Iris pigment epithelial cell (primary cell): ENCODE data around the gene DDX46.
A peak's percentile ranks its signal among the peaks of the same experiment; 100 is the strongest.
"Not testable (repeated sequence)": the region's sequence is repeated elsewhere in the genome, so short reads cannot be mapped to it uniquely, and the experiment has no call there.

Source experiments
- DNase-seq: peaks from one replicate; pipeline ENCODE4 v3.0.0-alpha.2; 2011; ENCODE audit warnings: low read depth

Gene DDX46

GRCh38 chr5:134784946-134785620 lies 26.5 kb downstream of the DDX46 start:
- DNase-seq: peak; percentile 46

- DNase-seq: no peak
Measured at GRCh38 chr5:134787692-134788091, 29.1 kb downstream of the DDX46 start.

- DNase-seq: no peak
Measured at GRCh38 chr5:134791580-134791979, 33.0 kb downstream of the DDX46 start.

GRCh38 chr5:134792286-134792685 lies 33.7 kb downstream of the DDX46 start:
- no peak for DNase-seq

GRCh38 chr5:134793111-134793510 lies 34.5 kb downstream of the DDX46 start:
- DNase-seq: no peak

- peak; percentile 39 for DNase-seq
Measured at GRCh38 chr5:134794082-134794481, 35.5 kb downstream of the DDX46 start.

- DNase-seq: no peak
Measured at GRCh38 chr5:134794819-134795218, 36.2 kb downstream of the DDX46 start.

- no peak for DNase-seq
Measured at GRCh38 chr5:134798468-134798867, 39.9 kb downstream of the DDX46 start.

- DNase-seq: no peak
Measured at GRCh38 chr5:134803821-134804220, 45.2 kb downstream of the DDX46 start.

GRCh38 chr5:134813407-134813806 lies 54.8 kb downstream of the DDX46 start:
- DNase-seq: no peak

- no peak for DNase-seq
Measured at GRCh38 chr5:134813827-134814226, 55.2 kb downstream of the DDX46 start.

- no peak for DNase-seq
Measured at GRCh38 chr5:134817006-134817405, 58.4 kb downstream of the DDX46 start.

GRCh38 chr5:134818776-134819175 lies 60.2 kb downstream of the DDX46 start:
- no peak for DNase-seq

- DNase-seq: no peak
Measured at GRCh38 chr5:134819407-134819963, 60.9 kb downstream of the DDX46 start.

- DNase-seq: no peak
Measured at GRCh38 chr5:134821841-134822240, 63.3 kb downstream of the DDX46 start.

GRCh38 chr5:134824681-134825080 lies 66.1 kb downstream of the DDX46 start:
- DNase-seq: no peak

- peak; percentile 45 for DNase-seq
Measured at GRCh38 chr5:134825212-134825611, 66.6 kb downstream of the DDX46 start.

- peak; percentile 78 for DNase-seq
Measured at GRCh38 chr5:134833340-134834032, 74.9 kb downstream of the DDX46 start.

GRCh38 chr5:134835623-134836022 lies 77.0 kb downstream of the DDX46 start:
- DNase-seq: no peak

GRCh38 chr5:134837530-134838181 lies 79.1 kb downstream of the DDX46 start:
- DNase-seq: peak; percentile 55

GRCh38 chr5:134838361-134838760 lies 79.8 kb downstream of the DDX46 start:
- DNase-seq: not testable (repeated sequence)

GRCh38 chr5:134840811-134841210 lies 82.2 kb downstream of the DDX46 start:
- DNase-seq: no peak

- DNase-seq: no peak
Measured at GRCh38 chr5:134844252-134844651, 85.7 kb downstream of the DDX46 start.
